Upper lobe of right lung (tissue), 1 donor: ENCODE results near the gene CDK5RAP3. TPM values are rescaled to one million over a fixed set of nuclear protein-coding genes. Genes with fewer than 3 reads are reported as not detected.
A peak's percentile ranks its signal among the peaks of the same experiment; 100 is the strongest.

Source experiments
- ATAC-seq: fragments of 200-7000 bp; cut with Tn5 transposase; one replicate; pipeline ENCODE4 v1.9.1; 2020; ENCODE audit warnings: mild to moderate bottlenecking, moderate library complexity
- DNase-seq: peaks from one replicate; pipeline ENCODE4 v3.0.0-alpha.2; 2020
- H3K27ac ChIP-seq: fragments of 200-600 bp; one replicate; pipeline ENCODE4 v1.8.0; 2022
- H3K27me3 ChIP-seq: fragments of 200-600 bp; one replicate; pipeline ENCODE4 v1.8.0; 2022; ENCODE audit warnings: mild to moderate bottlenecking
- H3K36me3 ChIP-seq: fragments of 200-600 bp; one replicate; pipeline ENCODE4 v1.8.0; 2022
- H3K4me1 ChIP-seq: fragments of 200-600 bp; one replicate; pipeline ENCODE4 v1.8.0; 2022
- H3K4me3 ChIP-seq: fragments of 200-600 bp; one replicate; pipeline ENCODE4 v1.8.0; 2022; ENCODE audit warnings: mild to moderate bottlenecking
- H3K9me3 ChIP-seq: fragments of 200-600 bp; one replicate; pipeline ENCODE4 v1.8.0; 2022
- CTCF ChIP-seq: fragments of 200-600 bp; IDR thresholded peaks from one replicate; pipeline ENCODE4 v1.8.0; 2022; ENCODE audit warnings: antibody characterized with exemption
- intact Hi-C: fragments of 100-400 bp; cut with DNase I; formaldehyde crosslinking; loops from one replicate; pipeline ENCODE4 v1.11.0; 2022
- long read RNA-seq: library from polyadenylated mRNA; unstranded; transcript quantifications from one replicate; pipeline ENCODE4 v2.0.0, GENCODE V29; 2021
- total RNA-seq: library from RNA; stranded (reverse); fragmentation: NEBNext Ultra II Directional; extraction: Animal tissue kit (Norgen Biotek cat#: 25700); gene quantifications from one replicate; pipeline ENCODE4 v1.2.1, GENCODE V29; 2021
- donor health status: DM: no; HTN: yes; CAD: no; lungs with severe emphysema.

The CDK5RAP3 gene
- 140 TPM for total RNA-seq
- long read RNA-seq, transcript CDK5RAP3-231 (12 exons, 2,759 nt), result minor isoform, 23 of 148 reads
- long read RNA-seq, transcript CDK5RAP3-201 (14 exons, 1,866 nt), result major isoform, 51 of 148 reads
- long read RNA-seq, partial matches to known transcripts, result 45 of 148 reads
- long read RNA-seq, other reads (novel, unspliced or antisense), result 24 of 148 reads

GRCh38 chr17:47970725-47971499, at the start of gene CDK5RAP3:
TSS of gene CDK5RAP3 (plus strand) at chr17:47971113. CDS start at chr17:47971147, 34 bp downstream.
- peak; percentile 99 for ATAC-seq
- TF ChIP-seq CTCF, result peak; percentile 93
- Histone ChIP-seq H3K27me3 (no peaks in the 10 kb centered on the region), H3K27ac (peak within 1 kb of the TSS; percentile 82), H3K9me3 (no peaks in the 10 kb centered on the region), H3K4me3 (peak within 1 kb of the TSS; percentile 99), H3K4me1 (peaks cover 15% of the 10 kb centered on the region), H3K36me3 (peaks cover 28% of the 10 kb centered on the region)
- DNase-seq, result peak; percentile 100
- intact Hi-C loops, result no loop called here

GRCh38 chr17:47924785-47925677, 45.9 kb upstream of the CDK5RAP3 start:
- no peak overlapping the region for H3K4me3 ChIP-seq
- TF ChIP-seq CTCF, result no peak
- no peaks in the 10 kb centered on the region for H3K27me3 ChIP-seq
- no peaks in the 10 kb centered on the region for H3K9me3 ChIP-seq
- no peak for DNase-seq
- H3K36me3 ChIP-seq, result peaks cover 70% of the 10 kb centered on the region
- peak; percentile 64 for ATAC-seq
- intact Hi-C loops, result no loop called here
- H3K27ac ChIP-seq, result no peak overlapping the region
- H3K4me1 ChIP-seq, result no peaks in the 10 kb centered on the region

GRCh38 chr17:47925678-47925988, 45.3 kb upstream of the CDK5RAP3 start:
- TF ChIP-seq CTCF, result no peak
- Histone ChIP-seq H3K36me3 (peaks cover 70% of the 10 kb centered on the region), H3K4me3 (no peak overlapping the region), H3K27ac (no peak overlapping the region), H3K27me3 (no peaks in the 10 kb centered on the region), H3K4me1 (no peaks in the 10 kb centered on the region), H3K9me3 (no peaks in the 10 kb centered on the region)
- intact Hi-C loops, result no loop called here
- no peak for DNase-seq
- ATAC-seq, result no peak

GRCh38 chr17:47927821-47928400, 43.0 kb upstream of the CDK5RAP3 start:
- intact Hi-C loops, result no loop called here
- DNase-seq, result no peak
- no peak for TF ChIP-seq CTCF

GRCh38 chr17:47928415-47928814, 42.5 kb upstream of the CDK5RAP3 start:
- Histone ChIP-seq H3K4me3 (no peak overlapping the region), H3K27me3 (no peaks in the 10 kb centered on the region), H3K27ac (no peak overlapping the region), H3K36me3 (peaks cover 54% of the 10 kb centered on the region), H3K4me1 (no peaks in the 10 kb centered on the region), H3K9me3 (no peaks in the 10 kb centered on the region)
- no peak for TF ChIP-seq CTCF
- DNase-seq (no peak), ATAC-seq (no peak)
- intact Hi-C loops, result no loop called here

More at GRCh38 chr17:47927821-47928400, 43.0 kb upstream of the CDK5RAP3 start:
- no peak overlapping the region for H3K4me3 ChIP-seq
- no peaks in the 10 kb centered on the region for H3K4me1 ChIP-seq
- H3K36me3 ChIP-seq, result peaks cover 59% of the 10 kb centered on the region
- no peaks in the 10 kb centered on the region for H3K27me3 ChIP-seq
- no peak for ATAC-seq
- no peaks in the 10 kb centered on the region for H3K9me3 ChIP-seq
- H3K27ac ChIP-seq, result no peak overlapping the region
